Kidney epithelial cell (primary cell): ENCODE data around the gene VWA5A. TPM values are rescaled to one million over a fixed set of nuclear protein-coding genes. Genes with fewer than 3 reads are reported as not detected.

Experiments
- DNase-seq: peaks from one replicate; pipeline ENCODE4 v3.0.0-alpha.2; 2010; ENCODE audit warnings: low read depth
- H3K27me3 ChIP-seq: 2 replicates; pipeline ENCODE4 v1.6.0; 2011; ENCODE audit warnings: low read length; ENCODE audit not compliant: control insufficient read depth, insufficient read depth
- H3K36me3 ChIP-seq: 2 replicates; pipeline ENCODE4 v1.5.1; 2011; ENCODE audit warnings: low read length; ENCODE audit not compliant: control insufficient read depth, insufficient read depth
- H3K4me3 ChIP-seq: 2 replicates; pipeline ENCODE4 v1.5.1; 2011; ENCODE audit warnings: low read depth, mild to moderate bottlenecking, control low read depth, low read length
- total RNA-seq: library from RNA; depleted of rRNA; stranded (reverse); fragments of >200 nt; gene quantifications from 2 replicates; pipeline ENCODE4 v1.2.3, GENCODE V29; 2015
- TF ChIP-seq, protein P1 (sequence below): IDR thresholded peaks from 2 replicates; pipeline ENCODE4 v1.5.1; 2011; ENCODE audit warnings: mild to moderate bottlenecking, moderate library complexity, low read length, control low read depth, inconsistent platforms; ENCODE audit not compliant: insufficient read depth, poor library complexity, severe bottlenecking

VWA5A gene
- total RNA-seq, 1 donor from 2014 or later = 33.4 TPM

DNA sequence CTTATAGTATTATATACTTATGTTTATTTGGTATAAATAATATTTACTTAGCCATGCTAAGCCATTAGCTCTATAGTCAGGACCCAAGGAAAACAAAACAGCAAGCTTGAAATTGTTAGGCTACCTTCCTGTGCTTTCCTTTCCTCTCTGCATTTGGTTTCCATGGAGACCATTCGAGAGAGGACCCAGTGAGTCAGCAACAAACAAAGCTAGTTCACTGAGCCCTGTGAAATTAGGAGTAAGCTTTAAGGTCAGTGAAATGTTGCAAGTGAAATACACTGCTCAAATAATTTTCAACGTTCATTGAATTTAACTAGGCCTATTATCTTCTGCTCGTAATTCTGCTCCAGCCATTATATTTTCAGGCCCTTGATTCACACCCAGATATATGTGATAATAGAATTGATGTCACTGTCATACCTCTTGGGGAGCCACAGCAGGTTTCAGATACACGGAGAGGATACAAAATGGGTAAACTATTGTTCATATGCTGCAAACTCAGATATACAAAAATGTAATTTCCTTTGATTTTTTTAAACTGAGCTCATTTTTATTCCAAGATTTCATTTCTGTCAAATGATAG is 58.8 kb downstream of the VWA5A start:
- H3K4me3 ChIP-seq = no peak overlapping the region
- DNase-seq = peak; percentile 72
- H3K36me3 ChIP-seq = no peaks in the 10 kb centered on the region
- no peaks in the 10 kb centered on the region for H3K27me3 ChIP-seq
- TF ChIP-seq, protein P1, sequence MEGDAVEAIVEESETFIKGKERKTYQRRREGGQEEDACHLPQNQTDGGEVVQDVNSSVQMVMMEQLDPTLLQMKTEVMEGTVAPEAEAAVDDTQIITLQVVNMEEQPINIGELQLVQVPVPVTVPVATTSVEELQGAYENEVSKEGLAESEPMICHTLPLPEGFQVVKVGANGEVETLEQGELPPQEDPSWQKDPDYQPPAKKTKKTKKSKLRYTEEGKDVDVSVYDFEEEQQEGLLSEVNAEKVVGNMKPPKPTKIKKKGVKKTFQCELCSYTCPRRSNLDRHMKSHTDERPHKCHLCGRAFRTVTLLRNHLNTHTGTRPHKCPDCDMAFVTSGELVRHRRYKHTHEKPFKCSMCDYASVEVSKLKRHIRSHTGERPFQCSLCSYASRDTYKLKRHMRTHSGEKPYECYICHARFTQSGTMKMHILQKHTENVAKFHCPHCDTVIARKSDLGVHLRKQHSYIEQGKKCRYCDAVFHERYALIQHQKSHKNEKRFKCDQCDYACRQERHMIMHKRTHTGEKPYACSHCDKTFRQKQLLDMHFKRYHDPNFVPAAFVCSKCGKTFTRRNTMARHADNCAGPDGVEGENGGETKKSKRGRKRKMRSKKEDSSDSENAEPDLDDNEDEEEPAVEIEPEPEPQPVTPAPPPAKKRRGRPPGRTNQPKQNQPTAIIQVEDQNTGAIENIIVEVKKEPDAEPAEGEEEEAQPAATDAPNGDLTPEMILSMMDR = no peak

DNA sequence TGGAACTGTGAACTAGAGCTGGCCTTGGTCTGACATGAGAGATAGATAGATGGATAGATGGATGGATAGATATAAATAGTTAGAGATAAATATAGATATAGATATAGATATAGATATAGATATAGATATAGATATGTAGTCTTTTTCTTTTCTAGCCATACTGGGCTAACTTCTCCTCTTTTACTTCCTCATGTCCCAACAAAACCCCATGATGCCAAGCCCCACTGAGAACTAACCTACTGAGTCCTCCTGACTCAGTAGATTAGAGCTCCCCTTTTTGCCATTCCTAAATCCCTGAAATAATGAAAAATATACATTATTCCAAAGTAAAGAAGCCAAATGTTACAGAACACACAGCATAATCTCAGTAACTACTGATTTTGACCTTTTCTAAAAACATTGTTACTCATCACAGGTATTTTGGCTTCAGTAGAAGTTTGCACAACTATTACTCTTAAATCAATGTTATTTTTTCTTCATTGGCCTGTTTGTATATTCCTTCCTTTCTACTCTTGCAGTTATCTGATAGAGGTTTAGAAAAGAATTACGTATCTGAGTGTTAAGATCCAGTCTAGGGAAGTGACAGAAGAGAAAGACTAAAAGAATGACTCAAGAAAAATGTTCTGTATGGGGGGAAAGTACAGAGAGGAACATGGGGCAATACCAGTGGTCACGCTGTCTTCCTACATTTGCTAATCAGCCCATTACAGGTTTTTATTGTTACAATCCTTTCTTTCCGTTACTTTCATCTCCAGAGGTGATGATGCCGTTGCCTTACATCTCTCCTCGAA is 61.9 kb downstream of the VWA5A start:
- Histone ChIP-seq H3K36me3 (no peaks in the 10 kb centered on the region), H3K27me3 (no peaks in the 10 kb centered on the region), H3K4me3 (no peak overlapping the region)
- TF ChIP-seq, protein P1 = no peak
- DNase-seq = no peak

DNA sequence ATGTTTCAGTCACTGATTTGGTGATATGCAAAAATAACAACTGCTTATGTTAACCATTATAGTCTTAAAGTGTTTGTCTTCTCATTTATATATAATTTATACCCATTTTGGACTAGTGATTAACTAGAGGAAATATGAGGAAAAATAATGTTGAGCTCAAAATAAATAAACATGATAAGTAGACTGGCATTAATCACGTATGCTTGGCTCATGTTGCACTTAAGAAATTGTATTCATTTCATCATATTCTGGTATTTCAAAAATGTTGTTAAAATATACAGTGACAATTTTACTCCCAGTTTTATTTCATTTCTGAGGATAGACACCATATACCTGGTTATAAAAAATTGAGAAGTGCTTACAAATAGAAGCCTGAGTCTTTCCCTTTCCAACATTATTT is 64.1 kb downstream of the VWA5A start:
- TF ChIP-seq, protein P1 = no peak

DNA sequence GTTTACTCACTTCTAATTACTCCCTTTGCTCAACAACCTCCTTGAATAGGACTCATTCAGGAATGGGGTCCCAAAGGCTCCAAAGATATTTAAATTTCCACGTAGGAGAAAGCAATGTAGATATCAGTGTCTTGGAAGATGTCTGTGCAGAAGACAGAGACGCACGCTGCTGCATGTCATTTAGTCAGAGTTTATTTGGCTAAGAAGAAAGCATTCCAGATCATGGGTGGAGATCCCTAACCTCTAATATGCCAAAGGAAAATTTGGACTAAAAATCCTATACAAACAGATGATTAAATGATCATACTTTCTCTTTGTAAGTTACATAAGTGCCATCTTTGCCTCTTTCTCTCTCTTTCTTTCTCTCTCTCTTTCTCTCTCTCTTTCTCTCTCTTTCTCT is 67.8 kb downstream of the VWA5A start, which contains the start of gene OR10D3:
Gene OR10D3, plus strand, starts transcription at position 278 of the 400 bp plus-strand sequence. CDS start 1,925 bp downstream, outside the sequence.
- TF ChIP-seq, protein P1 = no peak
- no peak within 1 kb of the TSS for H3K4me3 ChIP-seq
- H3K27me3 ChIP-seq = no peaks in the 10 kb centered on the region
- H3K36me3 ChIP-seq = no peaks in the 10 kb centered on the region
- DNase-seq = no peak

More for the DNA sequence above, 64.1 kb downstream of the VWA5A start:
- no peak for DNase-seq
- no peak overlapping the region for H3K4me3 ChIP-seq
- no peaks in the 10 kb centered on the region for H3K27me3 ChIP-seq
- H3K36me3 ChIP-seq = no peaks in the 10 kb centered on the region

DNA sequence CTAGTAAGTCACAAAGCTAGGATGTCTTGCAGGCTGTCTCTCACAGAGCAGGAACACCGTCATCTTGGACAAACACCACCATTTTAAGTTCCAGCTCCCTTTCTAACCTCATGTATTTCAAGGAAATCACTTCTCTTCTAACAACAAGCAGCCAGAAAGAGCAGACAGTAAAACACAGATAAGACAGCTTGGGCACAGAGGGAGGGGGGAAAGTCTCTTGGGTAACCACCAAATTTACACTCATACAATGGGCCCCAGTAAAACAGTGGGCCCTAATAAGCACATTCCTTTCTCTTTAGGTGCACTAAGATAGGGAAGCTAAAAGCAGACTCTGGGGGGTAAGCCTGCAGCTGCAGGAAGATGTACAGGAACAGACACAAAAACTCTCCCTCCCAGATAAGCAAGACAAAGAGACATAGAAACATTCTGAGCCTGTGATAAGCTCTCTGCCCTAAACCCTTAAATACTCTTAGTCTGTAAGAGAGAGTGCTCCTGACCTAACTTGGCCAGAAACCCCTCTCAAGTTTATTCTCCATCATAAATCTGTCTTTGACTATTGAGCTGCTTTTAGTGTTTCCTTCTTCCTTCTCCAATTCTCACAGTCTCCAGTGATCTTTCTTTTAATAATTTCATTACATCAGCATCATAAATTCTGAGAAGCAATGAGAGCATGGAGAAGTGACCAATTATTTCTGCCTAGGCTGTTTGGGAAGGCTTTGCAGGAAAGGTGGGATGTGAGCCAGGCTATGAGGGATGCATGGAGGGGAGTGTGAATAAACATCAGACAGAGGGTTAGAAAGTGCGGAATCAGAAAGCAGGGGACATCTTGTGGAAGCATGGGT is 75.3 kb downstream of the VWA5A start:
- Histone ChIP-seq H3K4me3 (no peak overlapping the region), H3K36me3 (no peaks in the 10 kb centered on the region), H3K27me3 (no peaks in the 10 kb centered on the region)
- DNase-seq = no peak
- TF ChIP-seq, protein P1 = no peak
